HepG2 (cell line): Measurements from ENCODE around the gene SP7.
"Not testable (repeated sequence)": the region's sequence is repeated elsewhere in the genome, so short reads cannot be mapped to it uniquely, and the experiment has no call there.

Experiments used
- ATF7 ChIP-seq, 2 experiments: fragments of 450-650 bp in 1 of 2; sonication (generic) in 1 of 2; formaldehyde crosslinking in 1 of 2; IDR thresholded peaks; 2 replicates each; pipeline versions ENCODE4 v1.4.0 to v1.6.1; 2016 to 2020; ENCODE audit warnings: antibody characterized with exemption in 1 of 2, mild to moderate bottlenecking in 1 of 2, missing genetic modification reagents in 1 of 2
- CBFB ChIP-seq: sonication (generic); formaldehyde crosslinking; IDR thresholded peaks from 2 replicates; pipeline ENCODE4 v1.4.0; 2020; ENCODE audit warnings: missing genetic modification reagents
- HDAC2 ChIP-seq: sonication (generic); formaldehyde crosslinking; IDR thresholded peaks from 2 replicates; pipeline ENCODE4 v1.4.0; 2020; ENCODE audit warnings: missing genetic modification reagents
- KAT8 ChIP-seq: IDR thresholded peaks from 2 replicates; pipeline ENCODE4 v1.6.1; 2016; ENCODE audit warnings: missing genetic modification reagents, missing compliant biosample characterization
- MAFG ChIP-seq: sonication (generic); formaldehyde crosslinking; IDR thresholded peaks from 2 replicates; pipeline ENCODE4 v1.5.1; 2020; ENCODE audit warnings: mild to moderate bottlenecking, missing genetic modification reagents
- MEIS2 ChIP-seq: sonication (generic); formaldehyde crosslinking; IDR thresholded peaks from 2 replicates; pipeline ENCODE4 v1.9.0; 2021; ENCODE audit warnings: mild to moderate bottlenecking, missing genetic modification reagents
- NFRKB ChIP-seq: fragments of 450-650 bp; IDR thresholded peaks from 2 replicates; pipeline ENCODE4 v1.6.1; 2017
- TBP ChIP-seq: sonication (generic); formaldehyde crosslinking; IDR thresholded peaks from 2 replicates; pipeline ENCODE4 v1.5.0; 2020; ENCODE audit warnings: missing genetic modification reagents
- ZBTB42 ChIP-seq: sonication (generic); formaldehyde crosslinking; IDR thresholded peaks from 2 replicates; pipeline ENCODE4 v1.5.0; 2020; ENCODE audit warnings: mild to moderate bottlenecking, missing genetic modification reagents
- ZFP36 ChIP-seq: fragments of 150-350 bp; IDR thresholded peaks from 2 replicates; pipeline ENCODE4 v1.6.1; 2018; ENCODE audit warnings: borderline replicate concordance, low read length, low read depth; ENCODE audit not compliant: partially characterized antibody
- TF ChIP-seq, protein P1 (sequence below): sonication (generic); formaldehyde crosslinking; IDR thresholded peaks from 2 replicates; pipeline ENCODE4 v1.5.0; 2020; ENCODE audit warnings: mild to moderate bottlenecking, missing genetic modification reagents, moderate library complexity
- TF ChIP-seq, protein P2 (sequence below): sonication (generic); formaldehyde crosslinking; conservative IDR thresholded peaks from 2 replicates; pipeline ENCODE4 v1.8.0; 2022; ENCODE audit warnings: missing genetic modification reagents
- TF ChIP-seq, protein P3 (sequence below): sonication (generic); formaldehyde crosslinking; IDR thresholded peaks from 2 replicates; pipeline ENCODE4 v1.5.0; 2020; ENCODE audit warnings: missing genetic modification reagents, mild to moderate bottlenecking, borderline replicate concordance
- TF ChIP-seq, protein P4 (sequence below): sonication (generic); formaldehyde crosslinking; IDR thresholded peaks from 2 replicates; pipeline ENCODE4 v1.8.1; 2022; ENCODE audit warnings: low read depth, mild to moderate bottlenecking, missing genetic modification reagents

DNA sequence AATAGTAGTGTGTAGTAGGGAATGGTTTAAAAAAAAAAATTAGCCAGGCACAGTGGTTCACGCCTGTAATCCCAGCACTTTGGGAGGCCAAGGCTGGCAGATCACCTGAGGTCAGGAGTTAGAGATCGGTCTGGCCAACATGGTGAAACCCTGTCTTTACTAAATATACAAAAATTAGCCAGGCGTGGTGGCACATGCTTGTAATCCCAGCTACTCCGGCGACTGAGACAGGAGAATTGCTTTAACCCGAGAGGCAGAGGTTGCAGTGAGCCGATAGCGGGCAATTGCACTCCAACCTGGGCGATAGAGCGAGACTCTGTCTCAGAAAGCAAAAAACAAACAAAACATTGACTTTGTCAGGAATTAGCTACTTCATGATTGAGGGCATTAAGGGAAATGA is 39.0 kb downstream of the SP7 start:
- TF ChIP-seq NFRKB; ATF7 (IDR thresholded peaks at IDR 0.05); ATF7 (CRISPR knock-in tag; IDR thresholded peaks at IDR 0.05); ZBTB42 (CRISPR knock-in tag); KAT8 (CRISPR knock-in tag); TBP (CRISPR knock-in tag); HDAC2; CBFB (CRISPR knock-in tag); MAFG (CRISPR knock-in tag); ZFP36; MEIS2: not testable (repeated sequence)
- TF ChIP-seq, protein P1, sequence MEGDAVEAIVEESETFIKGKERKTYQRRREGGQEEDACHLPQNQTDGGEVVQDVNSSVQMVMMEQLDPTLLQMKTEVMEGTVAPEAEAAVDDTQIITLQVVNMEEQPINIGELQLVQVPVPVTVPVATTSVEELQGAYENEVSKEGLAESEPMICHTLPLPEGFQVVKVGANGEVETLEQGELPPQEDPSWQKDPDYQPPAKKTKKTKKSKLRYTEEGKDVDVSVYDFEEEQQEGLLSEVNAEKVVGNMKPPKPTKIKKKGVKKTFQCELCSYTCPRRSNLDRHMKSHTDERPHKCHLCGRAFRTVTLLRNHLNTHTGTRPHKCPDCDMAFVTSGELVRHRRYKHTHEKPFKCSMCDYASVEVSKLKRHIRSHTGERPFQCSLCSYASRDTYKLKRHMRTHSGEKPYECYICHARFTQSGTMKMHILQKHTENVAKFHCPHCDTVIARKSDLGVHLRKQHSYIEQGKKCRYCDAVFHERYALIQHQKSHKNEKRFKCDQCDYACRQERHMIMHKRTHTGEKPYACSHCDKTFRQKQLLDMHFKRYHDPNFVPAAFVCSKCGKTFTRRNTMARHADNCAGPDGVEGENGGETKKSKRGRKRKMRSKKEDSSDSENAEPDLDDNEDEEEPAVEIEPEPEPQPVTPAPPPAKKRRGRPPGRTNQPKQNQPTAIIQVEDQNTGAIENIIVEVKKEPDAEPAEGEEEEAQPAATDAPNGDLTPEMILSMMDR (CRISPR knock-in tag), result not testable (repeated sequence)
- TF ChIP-seq, protein P2, sequence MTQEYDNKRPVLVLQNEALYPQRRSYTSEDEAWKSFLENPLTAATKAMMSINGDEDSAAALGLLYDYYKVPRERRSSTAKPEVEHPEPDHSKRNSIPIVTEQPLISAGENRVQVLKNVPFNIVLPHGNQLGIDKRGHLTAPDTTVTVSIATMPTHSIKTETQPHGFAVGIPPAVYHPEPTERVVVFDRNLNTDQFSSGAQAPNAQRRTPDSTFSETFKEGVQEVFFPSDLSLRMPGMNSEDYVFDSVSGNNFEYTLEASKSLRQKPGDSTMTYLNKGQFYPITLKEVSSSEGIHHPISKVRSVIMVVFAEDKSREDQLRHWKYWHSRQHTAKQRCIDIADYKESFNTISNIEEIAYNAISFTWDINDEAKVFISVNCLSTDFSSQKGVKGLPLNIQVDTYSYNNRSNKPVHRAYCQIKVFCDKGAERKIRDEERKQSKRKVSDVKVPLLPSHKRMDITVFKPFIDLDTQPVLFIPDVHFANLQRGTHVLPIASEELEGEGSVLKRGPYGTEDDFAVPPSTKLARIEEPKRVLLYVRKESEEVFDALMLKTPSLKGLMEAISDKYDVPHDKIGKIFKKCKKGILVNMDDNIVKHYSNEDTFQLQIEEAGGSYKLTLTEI (CRISPR knock-in tag), result not testable (repeated sequence)
- TF ChIP-seq, protein P3, sequence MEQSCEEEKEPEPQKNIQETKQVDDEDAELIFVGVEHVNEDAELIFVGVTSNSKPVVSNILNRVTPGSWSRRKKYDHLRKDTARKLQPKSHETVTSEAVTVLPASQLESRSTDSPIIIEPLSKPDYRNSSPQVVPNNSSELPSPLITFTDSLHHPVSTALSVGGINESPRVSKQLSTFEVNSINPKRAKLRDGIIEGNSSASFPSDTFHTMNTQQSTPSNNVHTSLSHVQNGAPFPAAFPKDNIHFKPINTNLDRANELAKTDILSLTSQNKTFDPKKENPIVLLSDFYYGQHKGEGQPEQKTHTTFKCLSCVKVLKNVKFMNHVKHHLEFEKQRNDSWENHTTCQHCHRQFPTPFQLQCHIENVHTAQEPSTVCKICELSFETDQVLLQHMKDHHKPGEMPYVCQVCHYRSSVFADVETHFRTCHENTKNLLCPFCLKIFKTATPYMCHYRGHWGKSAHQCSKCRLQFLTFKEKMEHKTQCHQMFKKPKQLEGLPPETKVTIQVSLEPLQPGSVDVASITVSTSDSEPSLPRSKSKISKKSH (CRISPR knock-in tag), result not testable (repeated sequence)
- TF ChIP-seq, protein P4, sequence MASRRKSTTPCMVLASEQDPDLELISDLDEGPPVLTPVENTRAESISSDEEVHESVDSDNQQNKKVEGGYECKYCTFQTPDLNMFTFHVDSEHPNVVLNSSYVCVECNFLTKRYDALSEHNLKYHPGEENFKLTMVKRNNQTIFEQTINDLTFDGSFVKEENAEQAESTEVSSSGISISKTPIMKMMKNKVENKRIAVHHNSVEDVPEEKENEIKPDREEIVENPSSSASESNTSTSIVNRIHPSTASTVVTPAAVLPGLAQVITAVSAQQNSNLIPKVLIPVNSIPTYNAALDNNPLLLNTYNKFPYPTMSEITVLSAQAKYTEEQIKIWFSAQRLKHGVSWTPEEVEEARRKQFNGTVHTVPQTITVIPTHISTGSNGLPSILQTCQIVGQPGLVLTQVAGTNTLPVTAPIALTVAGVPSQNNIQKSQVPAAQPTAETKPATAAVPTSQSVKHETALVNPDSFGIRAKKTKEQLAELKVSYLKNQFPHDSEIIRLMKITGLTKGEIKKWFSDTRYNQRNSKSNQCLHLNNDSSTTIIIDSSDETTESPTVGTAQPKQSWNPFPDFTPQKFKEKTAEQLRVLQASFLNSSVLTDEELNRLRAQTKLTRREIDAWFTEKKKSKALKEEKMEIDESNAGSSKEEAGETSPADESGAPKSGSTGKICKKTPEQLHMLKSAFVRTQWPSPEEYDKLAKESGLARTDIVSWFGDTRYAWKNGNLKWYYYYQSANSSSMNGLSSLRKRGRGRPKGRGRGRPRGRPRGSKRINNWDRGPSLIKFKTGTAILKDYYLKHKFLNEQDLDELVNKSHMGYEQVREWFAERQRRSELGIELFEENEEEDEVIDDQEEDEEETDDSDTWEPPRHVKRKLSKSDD (CRISPR knock-in tag), result not testable (repeated sequence)
